ENCODE measurements around the gene CEP112.

- peak; percentile 54 to 73 (median 56); a peak in 5 of 6 replicates for TF ChIP-seq CTCF (IDR thresholded peaks at IDR 0.05 in 2 of 3, conservative IDR thresholded peaks at IDR 0.05 in 1 of 3; ENCODE audit: control insufficient read depth in 2 of 3, extremely low read depth in 1 of 3, insufficient read depth in 1 of 3, low read depth in 3 of 3, low read length in 3 of 3)
- TF ChIP-seq NR2C2 (IDR thresholded peaks at IDR 0.05; ENCODE audit: borderline replicate concordance, control insufficient read depth, insufficient read length, low read depth): no peak
- TF ChIP-seq, protein P1, sequence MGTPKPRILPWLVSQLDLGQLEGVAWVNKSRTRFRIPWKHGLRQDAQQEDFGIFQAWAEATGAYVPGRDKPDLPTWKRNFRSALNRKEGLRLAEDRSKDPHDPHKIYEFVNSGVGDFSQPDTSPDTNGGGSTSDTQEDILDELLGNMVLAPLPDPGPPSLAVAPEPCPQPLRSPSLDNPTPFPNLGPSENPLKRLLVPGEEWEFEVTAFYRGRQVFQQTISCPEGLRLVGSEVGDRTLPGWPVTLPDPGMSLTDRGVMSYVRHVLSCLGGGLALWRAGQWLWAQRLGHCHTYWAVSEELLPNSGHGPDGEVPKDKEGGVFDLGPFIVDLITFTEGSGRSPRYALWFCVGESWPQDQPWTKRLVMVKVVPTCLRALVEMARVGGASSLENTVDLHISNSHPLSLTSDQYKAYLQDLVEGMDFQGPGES (IDR thresholded peaks at IDR 0.05): no peak
- no peak for TF ChIP-seq CREM (IDR thresholded peaks at IDR 0.05; ENCODE audit: low read depth)
- no peak for TF ChIP-seq POLR2A (IDR thresholded peaks at IDR 0.05; ENCODE audit: low read depth, low read length)
- no peak for TF ChIP-seq ELK1 (IDR thresholded peaks at IDR 0.05; ENCODE audit: low read depth, low read length)
Observed at GRCh38 chr17:66165537-66166123, 26.3 kb downstream of the CEP112 start.

Measured in GM12878 (cell line).